Motor neuron (in vitro differentiated cells): ENCODE measurements around the gene PCDHGA7. TPM values are rescaled to one million over a fixed set of nuclear protein-coding genes. Genes with fewer than 3 reads are reported as not detected.
"Not testable (repeated sequence)": the region's sequence is repeated elsewhere in the genome, so short reads cannot be mapped to it uniquely, and the experiment has no call there.

ENCODE experiments used
- ATAC-seq, 8 experiments: fragments of 200-7000 bp; cut with Tn5 transposase; replicated peaks in 6 of 8; 2 replicates each; pipeline ENCODE4 v1.8.0; 2021; ENCODE audit warnings: mild to moderate bottlenecking in 8 of 8, moderate library complexity in 8 of 8
- H3K27ac ChIP-seq, 2 donors: fragments of 250-450 bp; sonication (Bioruptor Pico); 2 replicates each; pipeline ENCODE4 v1.9.0; 2021; ENCODE audit warnings: antibody characterized with exemption in 2 of 2, mild to moderate bottlenecking in 2 of 2, moderate library complexity in 1 of 2
- H3K4me1 ChIP-seq, 2 donors: fragments of 250-450 bp; sonication (Bioruptor Pico); replicated peaks in 1 of 2; 2 replicates each; pipeline ENCODE4 v1.6.1; 2021; ENCODE audit warnings: antibody characterized with exemption in 2 of 2, mild to moderate bottlenecking in 2 of 2, moderate library complexity in 1 of 2
- H3K4me3 ChIP-seq, 5 donors: fragments of 250-450 bp; sonication (Bioruptor Pico); 2 replicates each; pipeline ENCODE4 v1.9.0; 2021; ENCODE audit warnings: antibody characterized with exemption in 5 of 5, mild to moderate bottlenecking in 5 of 5, moderate library complexity in 4 of 5
- WGBS, 10 experiments: fragments of 450-650 bp; shearing (Covaris generic); methylation state at CpG; one replicate each; pipeline ENCODE4 v1.0.0; 2022; 5-methylcytosine and 5-hydroxymethylcytosine counted together
- in situ Hi-C, 9 experiments: fragments of 400-800 bp; cut with MboI; loops; one replicate each; pipeline ENCODE4 v1.15.0; 2021; ENCODE audit warnings: low sequenced_read_pairs in 9 of 9, low pct_unique_long_range_greater_than_20kb in 2 of 9; ENCODE audit not compliant: unreplicated experiment in 9 of 9
- total RNA-seq, 8 experiments: library from RNA; unstranded; fragments of 300-600 nt; gene quantifications; 2 replicates each; pipeline versions ENCODE4 v1.2.3 to v1.2.4, GENCODE V29; 2022

Gene PCDHGA7
- 1 to 10 TPM in 2 of 8 experiments, under 1 TPM in 6; 0.16 to 5.8 (median 0.52) TPM for total RNA-seq

DNA sequence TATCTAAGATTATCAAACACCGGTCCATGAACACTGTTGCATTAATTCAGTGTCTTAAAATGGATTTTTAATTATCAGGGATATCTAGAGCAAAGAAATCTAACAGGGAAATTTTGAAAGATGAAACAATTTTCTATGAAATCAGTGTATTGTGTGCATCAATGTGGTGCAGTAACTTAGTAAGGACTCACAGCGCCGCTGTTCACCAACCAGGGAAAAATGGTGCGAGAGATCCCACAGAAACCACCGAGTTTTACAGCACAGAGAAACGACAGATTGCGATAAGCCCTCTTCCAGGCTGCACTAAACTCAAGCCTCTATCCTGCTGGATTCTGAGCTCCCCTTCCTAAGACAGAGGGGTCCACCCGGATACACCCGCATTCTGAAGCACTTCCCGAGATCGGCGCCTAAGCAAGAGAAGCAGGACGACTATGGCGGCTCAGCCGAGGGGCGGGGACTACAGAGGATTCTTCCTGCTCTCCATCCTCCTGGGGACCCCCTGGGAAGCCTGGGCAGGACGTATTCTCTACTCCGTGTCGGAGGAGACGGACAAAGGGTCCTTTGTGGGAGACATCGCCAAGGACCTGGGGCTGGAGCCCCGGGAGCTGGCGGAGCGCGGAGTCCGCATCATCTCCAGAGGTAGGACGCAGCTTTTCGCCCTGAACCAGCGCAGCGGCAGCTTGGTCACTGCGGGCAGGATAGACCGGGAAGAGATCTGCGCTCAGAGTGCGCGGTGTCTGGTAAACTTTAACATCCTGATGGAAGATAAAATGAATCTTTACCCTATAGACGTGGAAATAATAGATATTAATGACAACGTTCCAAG is at the start of gene PCDHGA7:
Gene PCDHGA7 (plus strand): TSS at position 274 of the 826 bp plus-strand sequence. CDS start 158 bp downstream, at position 432.
- peak in 2 of 8 experiments; percentile 47 to 64 for ATAC-seq
- no peak within 1 kb of the TSS for H3K27ac ChIP-seq
- H3K4me1 ChIP-seq: no peaks in the 10 kb centered on the region
- no peak within 1 kb of the TSS for H3K4me3 ChIP-seq
- WGBS, 10 experiments: 24 to 94% (median 72%) methylated on average over 1 to 17 of the region's 37 CpGs
- in situ Hi-C loops: no loop called here

- no peak within 1 kb of the TSS for H3K4me3 ChIP-seq
Observed at GRCh38 chr5:141338538-141339306, 43.8 kb upstream of the PCDHGA7 start, which contains the start of gene PCDHGA2. Gene PCDHGA2 (plus strand): TSS chr5:141338760.

DNA sequence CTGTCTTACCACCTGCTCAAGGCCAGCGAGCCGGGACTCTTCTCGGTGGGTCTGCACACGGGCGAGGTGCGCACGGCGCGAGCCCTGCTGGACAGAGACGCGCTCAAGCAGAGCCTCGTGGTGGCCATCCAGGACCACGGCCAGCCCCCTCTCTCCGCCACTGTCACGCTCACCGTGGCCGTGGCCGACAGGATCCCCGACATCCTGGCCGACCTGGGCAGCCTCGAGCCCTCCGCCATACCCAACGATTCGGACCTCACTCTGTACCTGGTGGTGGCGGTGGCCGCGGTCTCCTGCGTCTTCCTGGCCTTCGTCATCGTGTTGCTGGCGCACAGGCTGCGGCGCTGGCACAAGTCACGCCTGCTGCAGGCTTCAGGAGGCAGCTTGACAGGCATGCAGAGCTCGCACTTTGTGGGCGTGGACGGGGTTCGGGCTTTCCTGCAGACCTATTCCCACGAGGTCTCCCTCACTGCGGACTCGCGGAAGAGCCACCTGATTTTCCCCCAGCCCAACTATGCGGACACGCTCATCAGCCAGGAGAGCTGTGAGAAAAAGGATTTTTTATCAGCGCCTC is 41.7 kb upstream of the PCDHGA7 start:
- WGBS, 10 experiments: 19 to 100% (median 90%) methylated on average over 1 to 5 of the region's 45 CpGs; no CpG with 5 or more reads in 5 of the 10 experiments
- ATAC-seq, H3K27ac ChIP-seq, in situ Hi-C loops, H3K4me3 ChIP-seq, H3K4me1 ChIP-seq: not testable (repeated sequence)

More at GRCh38 chr5:141338538-141339306, 43.8 kb upstream of the PCDHGA7 start, which contains the start of gene PCDHGA2:
- Histone ChIP-seq H3K4me1 (no peaks in the 10 kb centered on the region), H3K27ac (no peak within 1 kb of the TSS)
- ATAC-seq: peak in 1 of 8 experiments; percentile 52
- 18 to 91% (median 70%) methylated on average over 2 to 26 of the region's 27 CpGs; no CpG with 5 or more reads in 1 of the 10 experiments for WGBS, 10 experiments
- in situ Hi-C loops: no loop called here

GRCh38 chr5:141342773-141343172 is 39.8 kb upstream of the PCDHGA7 start:
- 0 to 50% (median 29%) methylated on average over 1 of the region's 1 CpG; no CpG with 5 or more reads in 3 of the 10 experiments for WGBS, 10 experiments
- Histone ChIP-seq H3K4me3 (no peak overlapping the region), H3K4me1 (no peaks in the 10 kb centered on the region), H3K27ac (no peak overlapping the region)
- no peak for ATAC-seq
- in situ Hi-C loops: no loop called here

DNA sequence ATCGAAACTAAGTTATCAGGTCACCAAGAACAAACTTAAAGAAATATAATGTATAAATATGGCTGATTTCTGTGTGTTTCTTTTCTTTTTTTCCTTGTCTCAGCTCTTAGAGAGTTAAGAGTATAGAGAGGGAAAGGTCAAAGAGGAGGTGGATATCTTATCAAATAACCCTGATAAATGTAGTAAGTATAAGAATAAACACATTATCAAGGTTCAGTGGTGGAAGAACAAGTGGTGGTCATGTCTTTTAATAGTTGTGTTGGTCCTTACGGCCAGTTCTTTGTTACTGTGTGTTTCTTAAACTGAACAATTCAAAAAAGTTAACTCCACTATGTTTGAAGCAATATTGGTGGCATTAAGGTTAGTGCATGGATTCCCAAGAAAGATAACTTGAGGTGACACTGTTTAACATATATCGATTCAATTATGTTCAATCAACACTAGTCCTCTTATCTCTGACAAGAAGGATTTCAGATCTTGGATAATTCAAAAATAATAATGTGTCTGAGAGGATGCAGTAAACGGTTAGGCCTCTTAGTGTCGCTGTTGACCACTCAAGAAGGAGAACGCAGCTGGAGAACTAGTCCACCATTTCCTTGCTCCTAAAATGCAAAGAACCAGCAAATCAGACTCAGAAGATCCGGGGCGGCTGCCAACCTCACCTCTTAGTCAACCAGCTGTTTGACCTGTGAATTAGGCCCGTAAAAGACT is 39.1 kb upstream of the PCDHGA7 start, which contains the start of gene PCDHGA3:
Gene PCDHGA3 (plus strand): TSS at position 588 of the 711 bp plus-strand sequence. CDS start 205 bp downstream, outside the sequence.
- no peak within 1 kb of the TSS for H3K27ac ChIP-seq
- in situ Hi-C loops: no loop called here
- no peaks in the 10 kb centered on the region for H3K4me1 ChIP-seq
- peak in 3 of 8 experiments; percentile 12 to 69 (median 50) for ATAC-seq
- H3K4me3 ChIP-seq: no peak within 1 kb of the TSS
- 14 to 100% (median 71%) methylated on average over 1 to 8 of the region's 9 CpGs for WGBS, 10 experiments

DNA sequence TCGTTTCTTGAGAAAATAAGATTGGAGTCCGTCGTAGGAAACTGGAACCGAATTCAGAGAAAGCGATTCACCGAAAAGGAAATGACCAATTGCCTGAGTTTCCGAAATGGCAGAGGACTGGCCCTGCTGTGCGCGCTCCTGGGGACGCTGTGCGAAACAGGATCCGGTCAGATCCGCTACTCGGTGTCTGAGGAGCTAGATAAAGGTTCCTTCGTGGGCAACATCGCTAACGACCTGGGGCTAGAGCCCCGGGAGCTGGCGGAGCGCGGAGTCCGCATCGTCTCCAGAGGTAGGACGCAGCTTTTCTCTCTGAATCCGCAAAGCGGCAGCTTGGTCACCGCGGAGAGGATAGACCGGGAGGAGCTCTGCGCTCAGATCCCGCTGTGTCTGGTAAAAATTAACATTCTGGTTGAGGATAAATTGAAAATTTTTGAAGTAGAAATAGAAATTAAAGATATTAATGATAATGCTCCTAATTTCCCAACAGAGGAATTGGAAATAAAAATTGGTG is 38.5 kb upstream of the PCDHGA7 start:
- ATAC-seq: peak in 2 of 8 experiments; percentile 43 to 60
- H3K4me1 ChIP-seq: no peaks in the 10 kb centered on the region
- in situ Hi-C loops: no loop called here
- no peak overlapping the region for H3K4me3 ChIP-seq
- 7 to 92% (median 80%) methylated on average over 1 to 30 of the region's 31 CpGs; no CpG with 5 or more reads in 1 of the 10 experiments for WGBS, 10 experiments
- H3K27ac ChIP-seq: no peak overlapping the region

DNA sequence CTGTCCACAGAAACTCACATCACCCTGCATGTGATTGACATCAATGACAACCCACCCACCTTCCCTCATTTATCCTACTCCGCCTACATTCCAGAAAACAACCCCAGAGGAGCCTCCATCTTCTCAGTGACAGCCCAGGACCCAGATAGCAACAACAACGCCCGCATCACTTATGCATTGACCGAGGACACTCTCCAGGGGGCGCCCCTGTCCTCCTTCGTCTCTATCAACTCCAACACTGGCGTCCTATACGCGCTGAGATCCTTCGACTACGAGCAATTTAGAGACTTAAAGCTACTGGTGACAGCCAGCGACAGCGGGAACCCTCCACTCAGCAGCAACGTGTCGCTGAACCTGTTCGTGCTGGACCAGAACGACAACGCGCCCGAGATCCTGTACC is 37.2 kb upstream of the PCDHGA7 start:
- no peaks in the 10 kb centered on the region for H3K4me1 ChIP-seq
- WGBS, 10 experiments: 83 to 100% methylated on average over 3 to 7 of the region's 20 CpGs; no CpG with 5 or more reads in 8 of the 10 experiments
- H3K4me3 ChIP-seq: no peak overlapping the region
- in situ Hi-C loops: no loop called here
- ATAC-seq: no peak
- H3K27ac ChIP-seq: no peak overlapping the region

- 89 to 100% methylated on average over 1 to 3 of the region's 35 CpGs; no CpG with 5 or more reads in 8 of the 10 experiments for WGBS, 10 experiments
- in situ Hi-C loops, H3K4me3 ChIP-seq: not testable (repeated sequence)
Observed at GRCh38 chr5:141346017-141346416, 36.5 kb upstream of the PCDHGA7 start.

GRCh38 chr5:141349917-141350619 is 32.5 kb upstream of the PCDHGA7 start, which contains the start of gene PCDHGB1:
Gene PCDHGB1 (plus strand): TSS chr5:141350099. CDS start chr5:141350261, 162 bp downstream.
- Histone ChIP-seq H3K27ac (no peak within 1 kb of the TSS), H3K4me1 (no peaks in the 10 kb centered on the region), H3K4me3 (no peak within 1 kb of the TSS)
- peak in 2 of 8 experiments; percentile 42 to 91 for ATAC-seq
- in situ Hi-C loops: no loop called here
- 20 to 95% (median 52%) methylated on average over 4 to 27 of the region's 29 CpGs; no CpG with 5 or more reads in 1 of the 10 experiments for WGBS, 10 experiments

More at GRCh38 chr5:141346017-141346416, 36.5 kb upstream of the PCDHGA7 start:
- H3K4me1 ChIP-seq, ATAC-seq, H3K27ac ChIP-seq: not testable (repeated sequence)

DNA sequence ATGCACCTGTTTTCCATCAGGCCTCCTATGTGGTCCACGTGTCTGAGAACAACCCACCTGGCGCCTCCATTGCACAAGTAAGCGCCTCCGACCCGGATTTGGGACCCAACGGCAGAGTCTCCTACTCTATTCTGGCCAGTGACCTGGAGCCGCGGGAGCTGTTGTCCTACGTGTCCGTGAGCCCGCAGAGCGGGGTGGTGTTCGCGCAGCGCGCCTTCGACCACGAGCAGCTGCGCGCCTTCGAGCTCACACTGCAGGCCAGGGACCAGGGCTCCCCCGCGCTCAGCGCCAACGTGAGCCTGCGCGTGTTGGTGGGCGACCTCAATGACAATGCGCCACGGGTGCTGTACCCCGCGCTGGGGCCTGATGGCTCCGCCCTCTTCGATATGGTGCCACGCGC is 31.0 kb upstream of the PCDHGA7 start:
- 80 to 97% (median 93%) methylated on average over 1 to 10 of the region's 36 CpGs; no CpG with 5 or more reads in 7 of the 10 experiments for WGBS, 10 experiments
- H3K4me3 ChIP-seq: no peak overlapping the region
- H3K27ac ChIP-seq: no peak overlapping the region
- no peaks in the 10 kb centered on the region for H3K4me1 ChIP-seq
- in situ Hi-C loops: no loop called here
- ATAC-seq: no peak

GRCh38 chr5:141354900-141355469 is 27.6 kb upstream of the PCDHGA7 start, which contains the start of gene PCDHGA4:
Gene PCDHGA4 (plus strand): TSS chr5:141355021. CDS start chr5:141355108, 87 bp downstream.
- WGBS, 10 experiments: 0 to 90% (median 30%) methylated on average over 1 to 16 of the region's 29 CpGs; no CpG with 5 or more reads in 1 of the 10 experiments
- Histone ChIP-seq H3K4me3 (no peak within 1 kb of the TSS), H3K27ac (no peak within 1 kb of the TSS), H3K4me1 (no peaks in the 10 kb centered on the region)
- in situ Hi-C loops: no loop called here
- ATAC-seq: peak in 1 of 8 experiments; percentile 23
